ENCODE results near the gene OGFR.

Gene OGFR

GRCh38 chr20:62816031-62816883, 11.6 kb downstream of the OGFR start:
- peak overlapping the region; percentile 60; the same call in 1 of the 2 replicates for H3K4me3 ChIP-seq (ENCODE audit: low read length)
- peaks cover 7% of the 10 kb centered on the region for H3K4me1 ChIP-seq (ENCODE audit: control insufficient read depth, insufficient read depth, low read length)

GRCh38 chr20:62816884-62817873, 12.5 kb downstream of the OGFR start, which contains the start of gene COL9A3:
COL9A3 (plus strand) TSS chr20:62817050; CDS start chr20:62817065, 15 bp downstream.
- Histone ChIP-seq H3K27ac (ENCODE audit: low read length) (no peak within 1 kb of the TSS), H3K9me3 (ENCODE audit: control insufficient read depth, insufficient read depth, low read length) (no peaks in the 10 kb centered on the region), H3K4me1 (ENCODE audit: control insufficient read depth, insufficient read depth, low read length) (peaks cover 7% of the 10 kb centered on the region), H3K4me3 (ENCODE audit: low read length) (peak within 1 kb of the TSS; percentile 60; the same call in 1 of the 2 replicates), H3K36me3 (ENCODE audit: control insufficient read depth, insufficient read depth, low read length) (peaks cover 10% of the 10 kb centered on the region; the same call in 1 of the 2 replicates), H3K27me3 (ENCODE audit: control insufficient read depth, insufficient read depth, low read length) (no peaks in the 10 kb centered on the region)
- WGBS (ENCODE audit: insufficient coverage, insufficient read length): no CpG with 5 or more reads among the region's 108 CpGs
- DNase-seq (ENCODE audit: low read depth, low spot score): no peak

More at GRCh38 chr20:62816031-62816883, 11.6 kb downstream of the OGFR start:
- WGBS (ENCODE audit: insufficient coverage, insufficient read length): no CpG with 5 or more reads among the region's 57 CpGs
- Histone ChIP-seq H3K27ac (ENCODE audit: low read length) (no peak overlapping the region), H3K9me3 (ENCODE audit: control insufficient read depth, insufficient read depth, low read length) (no peaks in the 10 kb centered on the region), H3K27me3 (ENCODE audit: control insufficient read depth, insufficient read depth, low read length) (no peaks in the 10 kb centered on the region), H3K36me3 (ENCODE audit: control insufficient read depth, insufficient read depth, low read length) (peaks cover 15% of the 10 kb centered on the region)
- DNase-seq (ENCODE audit: low read depth, low spot score): no peak

- no peaks in the 10 kb centered on the region for H3K9me3 ChIP-seq (ENCODE audit: control insufficient read depth, insufficient read depth, low read length)
- no peak for DNase-seq (ENCODE audit: low read depth, low spot score)
- peaks cover 7% of the 10 kb centered on the region for H3K4me1 ChIP-seq (ENCODE audit: control insufficient read depth, insufficient read depth, low read length)
- H3K4me3 ChIP-seq (ENCODE audit: low read length): no peak overlapping the region
- H3K27ac ChIP-seq (ENCODE audit: low read length): no peak overlapping the region
- no CpG with 5 or more reads among the region's 12 CpGs for WGBS (ENCODE audit: insufficient coverage, insufficient read length)
- H3K36me3 ChIP-seq (ENCODE audit: control insufficient read depth, insufficient read depth, low read length): peaks cover 8% of the 10 kb centered on the region; the same call in 1 of the 2 replicates
- H3K27me3 ChIP-seq (ENCODE audit: control insufficient read depth, insufficient read depth, low read length): no peaks in the 10 kb centered on the region
Observed at GRCh38 chr20:62817975-62818591, 13.4 kb downstream of the OGFR start.

DNA sequence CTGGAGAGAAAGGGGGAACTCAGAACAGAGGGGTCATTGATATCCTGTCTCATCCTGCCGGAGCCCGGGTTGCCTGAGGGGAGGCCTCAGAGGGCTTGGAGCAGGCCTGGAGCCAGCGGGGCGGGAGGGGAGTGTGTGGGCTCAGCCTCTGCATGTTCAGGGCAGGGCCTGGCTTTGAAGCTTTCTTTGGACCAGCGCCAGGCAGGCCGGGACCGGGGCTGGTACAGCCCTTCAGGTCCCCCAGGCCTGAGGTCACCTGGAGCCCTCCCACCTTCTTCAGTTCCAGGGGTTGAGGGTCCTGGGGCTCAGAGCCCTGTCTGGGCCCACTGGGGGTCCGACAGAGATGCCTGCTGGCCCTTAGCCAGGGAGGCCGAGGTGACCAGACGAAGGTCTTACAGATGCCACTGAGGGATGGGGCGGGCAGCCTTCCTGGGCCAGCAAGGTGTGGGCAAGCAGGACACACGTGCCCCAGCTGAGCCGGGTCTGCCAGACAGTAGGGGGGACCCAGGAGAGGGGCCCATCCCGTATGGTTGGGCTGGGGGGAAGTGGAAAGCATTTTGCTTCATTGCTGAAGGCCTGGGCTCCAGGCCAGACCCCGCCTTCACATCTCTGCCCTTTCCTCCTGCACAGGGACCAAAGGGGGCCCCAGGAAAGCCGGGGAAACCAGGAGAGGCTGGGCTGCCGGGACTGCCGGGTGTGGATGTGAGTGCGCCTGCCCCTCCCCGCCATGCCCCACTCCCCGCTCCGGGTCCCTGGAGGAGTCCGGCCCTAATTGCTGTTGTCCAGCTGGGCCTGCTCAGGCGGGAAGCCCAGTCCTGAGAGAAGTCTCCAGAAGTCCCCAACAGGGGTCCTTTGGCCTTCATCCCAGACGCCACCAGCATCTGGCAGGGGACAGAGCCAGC, 14.2 kb downstream of the OGFR start:
- no CpG with 5 or more reads among the region's 25 CpGs for WGBS (ENCODE audit: insufficient coverage, insufficient read length)
- Histone ChIP-seq H3K4me3 (ENCODE audit: low read length) (no peak overlapping the region), H3K36me3 (ENCODE audit: control insufficient read depth, insufficient read depth, low read length) (peaks cover 8% of the 10 kb centered on the region; the same call in 1 of the 2 replicates), H3K27me3 (ENCODE audit: control insufficient read depth, insufficient read depth, low read length) (no peaks in the 10 kb centered on the region), H3K27ac (ENCODE audit: low read length) (no peak overlapping the region), H3K4me1 (ENCODE audit: control insufficient read depth, insufficient read depth, low read length) (peaks cover 11% of the 10 kb centered on the region), H3K9me3 (ENCODE audit: control insufficient read depth, insufficient read depth, low read length) (no peaks in the 10 kb centered on the region)
- DNase-seq (ENCODE audit: low read depth, low spot score): no peak

GRCh38 chr20:62819494-62820174, 15.0 kb downstream of the OGFR start:
- no peak overlapping the region for H3K27ac ChIP-seq (ENCODE audit: low read length)
- WGBS (ENCODE audit: insufficient coverage, insufficient read length): no CpG with 5 or more reads among the region's 16 CpGs
- DNase-seq (ENCODE audit: low read depth, low spot score): no peak
- H3K4me1 ChIP-seq (ENCODE audit: control insufficient read depth, insufficient read depth, low read length): peaks cover 15% of the 10 kb centered on the region
- peaks cover 8% of the 10 kb centered on the region; the same call in 1 of the 2 replicates for H3K36me3 ChIP-seq (ENCODE audit: control insufficient read depth, insufficient read depth, low read length)
- H3K9me3 ChIP-seq (ENCODE audit: control insufficient read depth, insufficient read depth, low read length): no peaks in the 10 kb centered on the region
- H3K27me3 ChIP-seq (ENCODE audit: control insufficient read depth, insufficient read depth, low read length): no peaks in the 10 kb centered on the region
- H3K4me3 ChIP-seq (ENCODE audit: low read length): no peak overlapping the region

DNA sequence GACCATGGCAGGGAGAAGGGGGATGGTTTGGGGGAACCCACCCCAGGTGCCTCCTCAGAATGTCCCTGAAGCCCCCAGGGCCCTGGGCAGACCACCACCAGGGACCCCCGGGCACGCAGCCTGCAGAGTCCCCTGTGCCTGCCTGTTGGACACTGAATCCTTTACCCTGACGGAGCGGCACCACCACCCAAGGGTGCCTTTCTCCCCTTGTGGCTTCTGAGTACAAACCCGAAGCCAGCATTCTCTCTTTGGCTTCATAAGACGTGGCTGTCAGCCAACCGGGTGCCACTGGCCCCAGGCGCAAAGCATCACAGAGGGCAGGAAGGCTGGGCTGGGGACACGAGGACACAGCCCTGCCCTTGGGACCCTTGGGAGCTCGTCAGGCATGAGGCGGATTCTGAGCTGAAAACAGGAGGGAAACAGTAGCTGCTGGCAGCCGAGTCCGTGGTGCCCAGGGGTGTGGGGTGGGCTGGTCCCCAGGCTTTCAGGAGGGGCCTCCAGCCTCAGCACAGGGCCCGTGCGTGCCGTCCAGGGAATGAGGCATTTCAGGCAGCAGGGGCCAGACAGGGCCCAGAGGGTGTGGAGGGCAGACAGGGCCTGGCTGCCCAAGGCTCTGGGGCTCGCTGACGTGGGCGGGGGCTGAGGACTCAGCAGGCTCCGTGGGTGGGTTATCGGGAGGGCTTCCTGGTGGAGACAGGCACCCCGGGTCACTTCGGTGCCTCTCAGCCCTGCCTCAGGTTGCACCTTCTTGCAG, 15.8 kb downstream of the OGFR start:
- Histone ChIP-seq H3K27me3 (ENCODE audit: control insufficient read depth, insufficient read depth, low read length) (no peaks in the 10 kb centered on the region), H3K4me3 (ENCODE audit: low read length) (no peak overlapping the region), H3K4me1 (ENCODE audit: control insufficient read depth, insufficient read depth, low read length) (peaks cover 15% of the 10 kb centered on the region), H3K36me3 (ENCODE audit: control insufficient read depth, insufficient read depth, low read length) (peaks cover 8% of the 10 kb centered on the region; the same call in 1 of the 2 replicates), H3K27ac (ENCODE audit: low read length) (no peak overlapping the region), H3K9me3 (ENCODE audit: control insufficient read depth, insufficient read depth, low read length) (no peaks in the 10 kb centered on the region)
- no CpG with 5 or more reads among the region's 23 CpGs for WGBS (ENCODE audit: insufficient coverage, insufficient read length)
- DNase-seq (ENCODE audit: low read depth, low spot score): no peak

GRCh38 chr20:62820962-62821725, 16.5 kb downstream of the OGFR start:
- Histone ChIP-seq H3K9me3 (ENCODE audit: control insufficient read depth, insufficient read depth, low read length) (no peaks in the 10 kb centered on the region), H3K4me1 (ENCODE audit: control insufficient read depth, insufficient read depth, low read length) (peaks cover 15% of the 10 kb centered on the region), H3K4me3 (ENCODE audit: low read length) (no peak overlapping the region), H3K27me3 (ENCODE audit: control insufficient read depth, insufficient read depth, low read length) (no peaks in the 10 kb centered on the region), H3K36me3 (ENCODE audit: control insufficient read depth, insufficient read depth, low read length) (peaks cover 8% of the 10 kb centered on the region; the same call in 1 of the 2 replicates), H3K27ac (ENCODE audit: low read length) (no peak overlapping the region)
- no CpG with 5 or more reads among the region's 19 CpGs for WGBS (ENCODE audit: insufficient coverage, insufficient read length)
- no peak for DNase-seq (ENCODE audit: low read depth, low spot score)

- Histone ChIP-seq H3K27me3 (ENCODE audit: control insufficient read depth, insufficient read depth, low read length) (no peaks in the 10 kb centered on the region), H3K27ac (ENCODE audit: low read length) (no peak overlapping the region), H3K9me3 (ENCODE audit: control insufficient read depth, insufficient read depth, low read length) (no peaks in the 10 kb centered on the region), H3K4me1 (ENCODE audit: control insufficient read depth, insufficient read depth, low read length) (peaks cover 15% of the 10 kb centered on the region), H3K36me3 (ENCODE audit: control insufficient read depth, insufficient read depth, low read length) (peaks cover 8% of the 10 kb centered on the region; the same call in 1 of the 2 replicates), H3K4me3 (ENCODE audit: low read length) (no peak overlapping the region)
- WGBS (ENCODE audit: insufficient coverage, insufficient read length): no CpG with 5 or more reads among the region's 12 CpGs
- no peak for DNase-seq (ENCODE audit: low read depth, low spot score)
Observed at GRCh38 chr20:62821726-62822210, 17.1 kb downstream of the OGFR start.
